VCaP (cell line): ENCODE measurements around the gene ADISSP.

ENCODE experiments used
- H3K27ac ChIP-seq: fragments of 450-650 bp; 2 replicates; pipeline ENCODE4 v1.5.1; 2017
- TF ChIP-seq, protein P1 (sequence below): fragments of 450-650 bp; conservative IDR thresholded peaks from 2 replicates; pipeline ENCODE4 v1.5.1; 2017; ENCODE audit warnings: mild to moderate bottlenecking, moderate library complexity

The ADISSP gene

GRCh38 chr20:3767427-3768341 lies at the start of gene ADISSP:
TSS of gene ADISSP (minus strand) at chr20:3767753. CDS start at chr20:3760100, 7,653 bp downstream.
- TF ChIP-seq, protein P1, sequence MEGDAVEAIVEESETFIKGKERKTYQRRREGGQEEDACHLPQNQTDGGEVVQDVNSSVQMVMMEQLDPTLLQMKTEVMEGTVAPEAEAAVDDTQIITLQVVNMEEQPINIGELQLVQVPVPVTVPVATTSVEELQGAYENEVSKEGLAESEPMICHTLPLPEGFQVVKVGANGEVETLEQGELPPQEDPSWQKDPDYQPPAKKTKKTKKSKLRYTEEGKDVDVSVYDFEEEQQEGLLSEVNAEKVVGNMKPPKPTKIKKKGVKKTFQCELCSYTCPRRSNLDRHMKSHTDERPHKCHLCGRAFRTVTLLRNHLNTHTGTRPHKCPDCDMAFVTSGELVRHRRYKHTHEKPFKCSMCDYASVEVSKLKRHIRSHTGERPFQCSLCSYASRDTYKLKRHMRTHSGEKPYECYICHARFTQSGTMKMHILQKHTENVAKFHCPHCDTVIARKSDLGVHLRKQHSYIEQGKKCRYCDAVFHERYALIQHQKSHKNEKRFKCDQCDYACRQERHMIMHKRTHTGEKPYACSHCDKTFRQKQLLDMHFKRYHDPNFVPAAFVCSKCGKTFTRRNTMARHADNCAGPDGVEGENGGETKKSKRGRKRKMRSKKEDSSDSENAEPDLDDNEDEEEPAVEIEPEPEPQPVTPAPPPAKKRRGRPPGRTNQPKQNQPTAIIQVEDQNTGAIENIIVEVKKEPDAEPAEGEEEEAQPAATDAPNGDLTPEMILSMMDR = no peak
- peak within 1 kb of the TSS; percentile 80 for H3K27ac ChIP-seq

DNA sequence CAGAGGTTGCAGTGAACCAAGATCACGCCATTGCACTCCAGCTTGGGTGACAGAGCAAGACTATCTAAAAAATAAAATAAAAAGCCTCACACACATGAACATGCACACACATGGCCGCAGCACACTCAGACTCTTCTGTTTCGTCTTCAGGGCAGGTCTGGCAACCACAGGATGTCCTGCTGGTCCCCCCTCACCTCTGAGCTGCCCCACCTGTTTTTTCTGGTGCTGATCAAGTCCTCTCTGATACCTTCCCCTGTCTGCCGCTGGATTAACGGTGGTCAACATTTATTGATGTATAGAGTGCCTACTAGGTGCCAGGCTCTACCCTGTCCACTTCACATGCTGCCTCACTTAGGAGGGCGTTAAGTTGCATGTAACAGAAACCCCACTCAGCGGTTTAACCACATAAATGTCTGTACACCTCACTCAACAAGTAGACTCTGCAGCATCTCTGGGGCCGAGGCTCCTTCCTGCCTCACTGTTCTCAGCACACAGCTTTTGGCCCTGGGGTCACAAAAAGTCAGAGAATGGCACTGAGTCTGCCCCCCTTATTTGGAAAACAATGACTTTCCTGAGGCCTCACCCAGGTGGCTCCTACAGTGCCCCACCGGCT lies 48.3 kb upstream of the ADISSP start:
- TF ChIP-seq, protein P1 = no peak
- H3K27ac ChIP-seq = no peak overlapping the region

DNA sequence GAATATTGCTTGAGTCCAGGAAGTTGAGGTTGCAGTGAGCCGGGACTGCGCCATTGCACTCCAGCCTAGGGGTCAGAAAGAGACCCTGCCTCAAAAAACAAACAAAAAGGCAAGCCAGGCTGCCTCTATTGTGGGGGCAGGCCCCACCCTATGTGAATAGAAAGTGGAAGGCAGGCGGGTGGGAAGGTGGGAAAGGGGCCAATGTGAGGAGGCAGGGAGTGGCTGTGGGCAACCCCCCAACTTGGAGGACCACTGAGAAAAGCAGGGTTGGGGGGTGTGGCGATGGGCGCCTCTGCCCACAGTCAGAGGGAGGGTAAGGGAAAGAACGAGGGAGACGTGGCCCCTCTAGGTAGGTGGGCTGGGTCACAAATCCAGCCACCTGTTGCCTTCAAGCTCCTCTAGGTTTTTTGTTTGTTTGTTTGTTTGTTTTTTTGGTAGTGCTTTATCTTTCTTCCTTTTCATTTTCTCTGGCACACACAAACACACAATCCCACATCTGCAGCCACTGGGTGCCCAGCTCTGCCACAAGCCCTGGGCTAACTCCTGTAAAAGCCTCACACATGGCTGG lies 47.5 kb upstream of the ADISSP start:
- TF ChIP-seq, protein P1 = no peak
- no peak overlapping the region for H3K27ac ChIP-seq

GRCh38 chr20:3813848-3814581 lies 46.5 kb upstream of the ADISSP start:
- H3K27ac ChIP-seq = no peak overlapping the region; the same call in 1 of the 2 replicates
- TF ChIP-seq, protein P1 = no peak

GRCh38 chr20:3812975-3813847 lies 45.7 kb upstream of the ADISSP start:
- peak overlapping the region; percentile 77; the same call in 1 of the 2 replicates for H3K27ac ChIP-seq

GRCh38 chr20:3812259-3812681 lies 44.7 kb upstream of the ADISSP start:
- TF ChIP-seq, protein P1 = no peak

More at GRCh38 chr20:3812975-3813847, 45.7 kb upstream of the ADISSP start:
- TF ChIP-seq, protein P1 = no peak

More at GRCh38 chr20:3812259-3812681, 44.7 kb upstream of the ADISSP start:
- H3K27ac ChIP-seq = peak overlapping the region; percentile 77
